GM21390 (cell line): ENCODE data around the gene KAZALD1.
"Not testable (repeated sequence)": the region's sequence is repeated elsewhere in the genome, so short reads cannot be mapped to it uniquely, and the experiment has no call there.

Source experiments
- ATAC-seq: cut with Tn5 transposase; IDR thresholded peaks from one replicate; pipeline ENCODE4 v1.9.1; 2021; ENCODE audit not compliant: unreplicated experiment

The KAZALD1 gene

DNA sequence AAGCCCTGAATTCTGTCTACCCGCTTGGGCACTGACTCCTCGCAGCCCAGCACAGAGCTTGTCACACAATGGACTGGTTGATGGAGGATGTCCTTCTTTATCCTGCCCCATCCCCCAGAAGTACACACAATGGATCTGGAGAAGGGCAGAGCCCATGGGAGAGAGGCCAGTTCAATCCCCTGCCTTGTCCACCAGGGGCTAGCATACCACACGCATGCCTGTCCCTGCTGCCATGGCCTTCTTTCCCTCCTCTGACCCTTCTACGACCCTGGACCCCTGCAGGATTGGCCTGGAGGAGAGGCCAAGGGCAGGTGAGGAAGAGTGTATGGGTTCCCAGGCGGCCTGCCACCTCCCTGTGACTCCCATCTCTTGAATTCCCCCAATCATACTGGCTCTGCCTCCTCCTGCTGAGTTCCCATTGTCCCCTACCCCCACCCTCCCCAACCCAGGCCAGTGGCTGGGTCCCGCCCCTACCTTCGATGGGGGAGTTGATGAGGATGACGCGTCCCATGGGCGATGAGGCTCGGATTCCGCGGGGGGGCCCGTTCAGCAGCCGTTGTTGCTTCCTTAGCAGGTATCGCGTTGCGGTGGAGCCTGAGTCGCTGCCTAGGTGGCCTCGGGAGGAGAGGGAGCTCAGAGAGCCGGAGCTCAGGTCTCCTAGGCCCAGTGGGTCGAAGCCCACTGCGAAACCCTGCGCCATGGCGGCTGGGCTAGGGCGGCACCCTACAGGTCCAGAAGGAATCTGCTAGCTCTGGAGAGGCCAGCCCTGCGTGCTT, 32.1 kb upstream of the KAZALD1 start:
- ATAC-seq, result no peak

DNA sequence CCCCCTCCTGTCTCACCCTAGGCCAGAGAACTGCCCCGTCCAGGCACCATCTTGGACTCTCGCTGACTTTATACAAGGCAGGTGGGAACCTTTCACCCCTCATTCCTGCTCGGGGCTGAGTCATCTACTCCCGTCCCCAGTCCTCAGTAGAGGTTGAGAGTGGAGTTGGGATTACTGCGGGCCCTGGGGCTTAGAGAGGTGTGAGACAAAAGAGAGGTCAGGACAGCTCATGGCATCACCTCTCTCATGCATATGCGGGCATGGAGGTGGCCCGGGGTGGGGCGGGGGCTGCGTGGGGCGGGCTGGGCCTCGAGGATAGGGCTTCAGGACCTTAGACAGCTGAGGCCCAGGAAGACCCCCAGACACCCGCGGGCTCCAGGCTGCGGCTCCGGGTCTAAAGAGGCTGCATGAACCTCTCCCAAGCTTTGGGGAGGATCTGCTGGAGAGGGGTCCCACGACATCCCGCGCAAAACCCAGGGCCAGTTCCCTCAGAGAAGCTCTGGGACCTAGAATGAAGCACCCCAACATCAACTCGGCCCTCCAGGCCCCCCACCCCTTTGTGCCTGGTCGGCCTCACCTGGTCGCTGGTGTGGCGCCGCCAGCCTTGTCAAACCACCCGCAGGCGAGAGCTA, 31.2 kb upstream of the KAZALD1 start:
- no peak for ATAC-seq

DNA sequence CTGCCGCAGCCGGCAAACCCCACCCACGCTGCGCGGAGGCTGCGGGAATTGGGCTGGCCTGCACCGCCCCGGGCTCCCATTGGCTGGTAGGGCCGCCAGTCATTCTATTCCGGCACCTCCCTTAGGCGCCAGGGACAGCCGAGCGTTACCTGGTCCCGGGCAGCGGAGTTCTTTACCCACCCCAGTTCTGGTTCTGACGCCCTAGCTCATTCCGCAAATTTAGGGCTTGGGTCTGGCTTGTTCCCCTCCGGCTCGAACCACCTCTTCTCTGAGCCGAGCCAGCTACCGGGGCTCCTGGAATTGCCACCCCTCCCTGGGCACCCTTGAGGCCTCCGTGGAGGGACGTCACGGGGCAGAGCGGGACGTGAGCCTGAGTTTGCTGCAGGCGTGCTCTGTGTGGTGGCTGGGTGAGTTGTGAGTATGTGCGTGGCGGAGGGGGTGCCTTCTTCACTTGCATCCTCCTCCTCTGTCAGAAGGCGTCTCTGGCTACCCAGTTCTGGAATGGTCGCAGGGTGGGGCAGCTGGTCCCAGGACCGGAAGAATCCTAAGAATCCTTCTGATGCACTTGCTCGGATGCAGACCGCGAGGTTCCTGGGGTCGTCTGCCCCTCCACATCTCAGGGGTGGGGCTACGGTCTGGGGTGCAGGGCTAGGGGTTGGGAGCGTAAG, 30.5 kb upstream of the KAZALD1 start, which contains the start of the genes PDZD7 and SFXN3:
TSS of gene PDZD7 (minus strand) at position 2 of the 668 bp plus-strand sequence. CDS start 910 bp downstream, outside the sequence.
TSS of gene SFXN3 (plus strand) at position 107 of the 668 bp plus-strand sequence. CDS start 3,461 bp downstream, outside the sequence.
- ATAC-seq, result peak; percentile 94

DNA sequence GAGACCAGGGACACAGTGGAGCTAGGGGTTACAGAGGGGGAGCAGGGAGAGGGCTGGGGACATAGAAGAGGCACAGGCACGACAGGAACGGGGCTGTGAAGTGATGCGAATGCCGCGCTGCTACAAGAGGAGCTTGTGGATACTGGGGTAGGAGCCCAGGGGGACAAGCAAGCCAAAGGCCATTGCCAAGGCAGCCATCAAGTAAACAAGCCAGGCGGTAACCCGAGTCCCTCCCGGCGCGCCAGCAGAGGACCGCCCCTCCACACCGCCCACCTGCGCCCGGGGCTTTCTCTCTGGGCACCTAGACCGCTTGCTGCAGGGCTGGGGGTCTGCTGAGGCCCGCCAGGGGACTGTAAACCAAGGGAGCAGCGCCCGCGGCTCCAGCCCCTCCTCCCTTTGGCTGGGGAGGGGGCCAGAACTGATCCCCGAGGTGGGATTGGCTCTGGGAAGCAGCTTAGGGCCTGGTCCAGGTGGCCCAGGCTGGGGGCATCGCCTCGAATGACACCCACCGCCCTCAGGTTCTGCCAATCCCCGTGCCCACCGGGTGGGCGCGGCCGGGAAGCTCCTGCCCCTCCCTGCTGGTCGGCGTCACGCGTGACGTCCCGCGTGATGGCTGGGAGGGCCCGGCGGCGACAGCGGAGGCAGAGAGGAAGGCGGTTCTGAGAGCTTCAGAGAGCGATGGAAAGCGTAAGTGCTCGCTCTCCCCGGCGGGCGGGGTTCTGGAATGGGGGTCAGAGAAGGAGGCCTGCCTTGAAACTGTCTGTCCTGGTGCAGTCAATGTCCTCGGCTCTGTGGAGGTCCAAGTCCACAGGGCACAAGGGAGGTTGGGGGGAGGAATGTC, 29.8 kb upstream of the KAZALD1 start:
- no peak for ATAC-seq

DNA sequence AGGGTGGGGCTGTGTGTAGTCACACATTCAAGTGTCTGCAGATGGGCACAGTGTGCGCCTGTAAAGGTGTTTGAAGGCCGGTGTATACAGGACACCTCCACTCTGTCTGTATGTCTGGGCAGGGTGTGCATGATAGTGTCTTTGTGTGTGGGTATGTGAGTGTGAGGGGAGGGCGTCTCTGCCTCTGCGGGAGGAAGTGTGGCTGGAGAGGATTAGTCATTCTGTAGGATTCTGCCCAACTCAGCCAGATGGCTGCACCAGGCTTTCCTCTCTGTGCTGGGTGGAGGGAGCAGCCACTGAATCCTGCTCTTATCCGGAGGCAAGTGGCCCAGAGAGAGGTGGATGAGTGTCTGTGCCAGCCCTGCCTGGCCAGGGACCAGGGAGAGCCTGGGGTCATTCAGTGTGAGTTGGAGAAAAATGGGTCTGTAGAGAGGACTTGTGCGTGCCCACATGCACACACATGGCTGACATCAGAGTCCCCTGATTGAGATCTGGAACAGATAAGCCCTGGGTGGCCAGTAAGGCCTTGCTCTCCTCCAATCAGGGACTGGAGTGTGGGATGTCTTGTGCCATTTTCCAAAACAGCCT, 29.1 kb upstream of the KAZALD1 start:
- no peak for ATAC-seq

DNA sequence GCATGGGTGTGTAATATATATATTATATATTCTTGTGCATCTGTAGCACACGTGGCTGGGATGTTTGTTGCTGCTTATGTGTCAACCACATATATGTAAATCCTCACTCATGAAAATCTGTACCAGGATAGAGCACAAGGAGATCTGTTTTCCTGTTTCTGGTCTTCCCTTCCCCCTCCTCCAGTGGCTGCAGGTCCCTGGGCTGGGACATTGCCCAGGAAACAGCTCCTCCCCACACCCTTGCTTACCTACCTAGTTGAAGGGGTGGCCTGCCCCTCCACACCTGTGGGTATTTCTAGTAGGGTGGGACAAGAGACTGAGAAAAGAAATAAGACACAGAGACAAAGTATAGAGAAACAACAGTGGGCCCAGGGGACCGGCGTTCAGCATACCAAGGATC, 28.5 kb upstream of the KAZALD1 start:
- no peak for ATAC-seq

DNA sequence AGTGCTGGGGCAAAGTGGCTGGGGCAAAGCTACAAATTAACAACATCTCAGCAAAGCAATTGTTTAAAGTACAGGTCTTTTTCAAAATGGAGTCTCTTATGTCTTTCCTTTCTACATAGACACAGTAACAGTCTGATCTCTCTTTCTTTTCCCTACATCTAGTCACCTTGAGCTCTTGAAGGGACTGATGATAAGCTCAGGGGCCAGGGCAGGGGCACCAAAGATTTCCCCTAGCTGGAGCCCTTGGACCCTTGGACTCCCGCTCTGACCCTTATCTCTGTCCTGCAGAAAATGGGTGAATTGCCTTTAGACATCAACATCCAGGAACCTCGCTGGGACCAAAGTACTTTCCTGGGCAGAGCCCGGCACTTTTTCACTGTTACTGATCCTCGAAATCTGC, 27.4 kb upstream of the KAZALD1 start:
- not testable (repeated sequence) for ATAC-seq

DNA sequence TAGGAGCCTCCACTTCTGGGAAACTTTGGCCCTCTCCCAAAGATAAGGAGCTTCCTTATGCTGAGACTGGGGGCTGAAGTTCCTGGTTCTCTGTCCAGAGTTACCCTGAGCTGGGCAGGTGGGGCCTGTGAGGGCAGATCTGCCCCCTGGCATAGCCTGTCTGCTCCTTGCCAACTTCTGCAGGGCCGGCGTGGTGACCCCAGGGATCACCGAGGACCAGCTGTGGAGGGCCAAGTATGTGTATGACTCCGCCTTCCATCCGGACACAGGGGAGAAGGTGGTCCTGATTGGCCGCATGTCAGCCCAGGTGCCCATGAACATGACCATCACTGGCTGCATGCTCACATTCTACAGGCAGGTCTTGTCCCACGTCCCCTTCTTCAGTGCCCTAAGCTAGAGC, 26.5 kb upstream of the KAZALD1 start:
- no peak for ATAC-seq

DNA sequence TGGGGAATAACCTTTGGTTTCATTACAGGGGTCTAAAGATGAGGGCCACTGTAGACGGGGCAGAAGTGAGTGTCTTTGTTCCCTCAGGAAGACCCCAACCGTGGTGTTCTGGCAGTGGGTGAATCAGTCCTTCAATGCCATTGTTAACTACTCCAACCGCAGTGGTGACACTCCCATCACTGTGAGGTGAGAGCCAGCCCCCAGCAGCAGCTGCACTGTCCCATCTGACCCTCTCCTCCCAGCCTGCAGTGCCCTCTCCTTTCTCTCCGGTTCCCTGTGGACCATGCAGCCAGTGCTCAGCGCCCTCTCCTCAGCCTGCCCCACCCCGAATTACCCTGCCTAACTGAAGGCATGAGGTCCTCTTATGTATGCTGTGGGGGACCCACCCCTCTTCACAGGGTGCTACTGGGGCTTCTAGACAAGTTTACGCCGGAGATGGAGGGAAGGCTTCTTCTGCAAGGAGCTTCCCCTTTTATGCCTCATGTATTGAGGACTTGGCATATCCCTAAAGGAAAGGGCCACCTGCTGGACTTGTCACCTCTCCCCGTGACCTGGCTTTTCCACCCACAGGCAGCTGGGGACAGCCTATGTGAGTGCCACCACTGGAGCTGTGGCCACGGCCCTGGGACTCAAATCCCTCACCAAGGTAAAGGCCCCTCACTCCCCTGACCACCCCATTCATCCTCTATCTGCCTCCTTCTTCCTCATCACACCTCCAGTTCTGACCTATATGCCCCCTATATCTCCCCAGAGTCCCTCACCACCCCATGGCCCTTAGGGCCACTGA, 25.7 kb upstream of the KAZALD1 start:
- ATAC-seq, result no peak

DNA sequence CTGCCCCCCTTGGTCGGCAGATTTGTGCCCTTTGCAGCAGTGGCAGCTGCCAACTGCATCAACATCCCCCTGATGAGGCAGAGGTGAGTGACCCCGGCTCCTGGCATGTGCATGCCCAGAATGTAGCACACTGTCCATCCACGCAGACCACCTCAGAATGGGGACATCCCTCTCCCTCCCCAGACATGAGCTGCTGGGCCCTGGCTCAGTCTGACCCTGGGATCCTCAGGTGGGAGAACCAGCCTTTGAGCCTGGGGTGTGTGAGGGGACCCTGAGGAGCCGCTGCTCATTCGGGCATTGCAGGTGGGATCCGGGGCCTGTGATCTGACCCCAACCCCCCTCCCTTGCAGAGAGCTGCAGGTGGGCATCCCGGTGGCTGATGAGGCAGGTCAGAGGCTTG, 25.1 kb upstream of the KAZALD1 start:
- ATAC-seq, result no peak

DNA sequence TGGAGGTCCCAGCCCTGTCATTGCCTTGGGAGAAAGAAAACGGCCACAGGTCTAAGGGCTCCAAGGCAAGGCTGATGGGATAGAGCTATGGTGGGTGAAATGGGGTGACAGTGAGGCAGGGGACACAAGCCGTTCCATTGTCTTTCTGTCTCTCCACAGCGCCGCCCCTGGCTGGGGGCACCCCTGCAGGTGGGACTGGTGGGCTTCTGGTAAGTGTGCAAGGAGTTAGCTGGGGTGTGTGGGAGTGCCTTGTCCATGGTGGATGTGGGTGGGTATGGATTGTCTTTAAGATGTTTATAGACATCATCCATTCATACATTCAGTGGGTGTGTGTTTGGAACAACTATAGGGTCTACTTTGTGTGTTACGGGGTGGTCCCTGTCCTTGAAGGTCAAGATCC, 23.3 kb upstream of the KAZALD1 start:
- no peak for ATAC-seq

DNA sequence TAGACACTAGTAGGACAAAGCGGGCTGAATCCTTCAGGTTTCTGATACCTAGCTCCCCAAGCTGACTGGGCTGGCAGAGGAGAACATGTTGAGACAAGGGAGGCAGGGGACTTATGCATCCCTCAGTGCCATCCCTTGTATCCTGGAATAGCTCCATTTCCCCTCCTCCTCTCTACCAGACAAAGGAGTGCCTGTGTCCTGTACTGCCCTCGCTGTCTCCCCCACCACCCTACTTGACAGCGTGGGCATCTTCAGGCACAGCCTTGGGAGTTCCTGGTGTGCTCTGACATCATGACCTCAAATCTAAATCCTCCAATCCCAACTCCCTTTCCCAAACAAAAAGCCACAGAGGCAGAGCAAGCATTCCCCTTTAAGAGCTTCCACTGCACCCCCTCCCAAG, 21.7 kb upstream of the KAZALD1 start:
- no peak for ATAC-seq

DNA sequence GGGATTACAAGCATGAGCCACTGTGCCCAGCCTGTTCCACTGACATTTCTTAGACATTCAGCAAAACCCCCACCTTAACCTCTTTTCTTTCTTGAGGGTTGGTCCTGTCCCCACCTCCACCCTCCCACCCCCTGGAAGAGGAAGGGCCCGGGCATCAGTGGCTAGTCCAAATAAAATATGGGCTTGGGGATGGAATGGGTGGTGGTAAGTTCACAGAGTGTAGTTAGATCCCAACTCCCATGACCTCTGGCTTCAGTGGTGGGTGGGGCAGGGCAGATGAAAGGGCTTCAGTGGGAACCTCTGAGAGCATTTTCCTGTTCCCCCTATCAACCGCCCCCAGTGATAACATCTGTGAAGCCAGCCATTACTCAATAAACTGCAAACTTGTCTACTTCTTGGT, 20.9 kb upstream of the KAZALD1 start:
- no peak for ATAC-seq

DNA sequence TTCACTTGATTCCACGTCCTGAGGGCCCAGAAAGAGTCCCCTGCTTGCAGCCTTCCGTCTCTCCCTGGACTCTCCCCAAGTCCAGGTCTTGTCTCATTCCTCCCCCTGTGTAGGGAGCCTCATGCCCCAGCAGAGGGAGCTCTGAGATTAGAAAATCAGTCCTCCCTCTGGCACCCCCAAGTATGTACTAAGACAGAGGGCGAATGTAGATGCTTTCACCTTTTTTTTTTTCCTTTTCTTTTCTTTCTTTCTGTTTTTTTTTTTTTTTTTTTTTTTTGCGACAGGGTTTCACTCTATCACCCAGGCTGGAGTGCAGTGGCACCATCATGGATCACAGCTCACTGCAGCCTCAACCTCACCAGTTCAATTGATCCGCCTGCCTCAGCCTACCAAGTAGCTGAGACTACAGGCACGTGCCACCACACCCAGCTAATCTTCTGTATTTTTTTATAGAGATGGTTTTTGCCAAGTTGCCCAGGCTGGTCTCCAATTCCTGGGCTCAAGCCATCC, 20.5 kb upstream of the KAZALD1 start:
- peak; percentile 59 for ATAC-seq

DNA sequence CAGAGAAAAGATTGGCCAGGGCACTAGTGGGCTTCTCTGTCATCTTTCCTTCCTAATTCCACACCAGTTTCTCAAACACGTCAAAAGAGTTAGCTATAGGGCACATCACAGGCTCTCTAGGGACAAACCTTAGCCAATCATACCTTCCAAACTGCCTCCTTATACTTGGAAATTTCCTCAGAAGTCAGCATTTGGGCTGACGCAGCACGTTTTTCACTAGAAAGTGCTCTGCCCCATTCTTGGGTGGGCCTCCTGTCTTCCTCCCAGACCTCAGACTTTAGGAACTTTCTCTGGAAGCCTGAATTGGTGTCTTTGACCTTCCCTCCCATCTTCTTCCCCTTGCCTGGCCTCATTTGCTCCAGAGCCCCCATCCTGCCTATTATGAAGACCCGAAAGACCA, 19.7 kb upstream of the KAZALD1 start:
- ATAC-seq, result no peak

DNA sequence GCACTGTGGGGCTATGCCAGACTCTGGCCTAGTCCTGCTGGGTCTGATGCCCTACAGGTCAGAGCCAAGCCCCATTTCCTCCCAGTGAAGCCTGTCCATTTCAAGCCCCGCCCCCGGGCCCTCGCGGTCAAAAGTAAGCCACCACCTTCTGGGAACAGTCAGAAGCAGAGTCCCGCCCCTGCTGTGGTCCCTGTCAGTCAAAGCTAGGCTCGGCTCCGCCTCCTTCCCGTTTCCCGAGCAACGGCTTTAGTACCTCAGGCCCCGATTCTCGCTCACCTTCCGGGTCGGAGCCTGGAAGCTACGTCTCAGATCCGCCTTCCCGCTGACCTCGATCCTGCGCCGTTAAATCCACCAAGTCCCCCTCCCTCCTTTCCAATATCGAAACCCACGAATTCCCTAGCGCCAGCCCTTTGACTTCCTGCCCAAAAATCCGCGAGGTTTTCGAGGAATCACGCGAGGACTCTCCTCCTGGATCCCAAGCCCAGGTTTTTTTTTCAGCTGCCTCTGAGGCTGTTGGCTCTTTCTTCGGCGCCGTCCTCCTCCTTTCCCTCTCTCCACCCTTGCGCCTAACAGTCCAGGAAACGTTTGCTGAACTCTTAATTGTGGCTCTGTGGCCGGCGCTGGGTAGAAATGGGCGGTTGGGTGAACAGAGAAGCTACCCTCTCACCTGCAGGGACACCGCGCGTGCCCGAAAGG, 19.0 kb upstream of the KAZALD1 start:
- ATAC-seq, result peak; percentile 96

DNA sequence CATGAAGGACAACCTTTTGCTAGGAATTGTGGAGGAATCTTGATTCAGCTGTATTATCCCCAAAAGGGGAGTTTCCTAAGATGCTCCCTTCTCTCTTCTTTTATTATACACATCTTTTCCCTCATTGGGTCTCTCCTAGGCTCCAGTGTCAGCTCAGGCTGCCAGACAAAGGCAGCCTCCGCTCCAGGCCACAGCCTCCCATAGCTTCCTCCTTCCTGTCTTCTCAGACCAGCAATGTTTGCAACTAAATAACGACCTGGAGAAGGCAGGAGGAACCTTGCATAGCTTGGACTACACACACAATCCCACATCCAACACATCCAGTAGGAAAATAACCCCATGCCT, 18.5 kb upstream of the KAZALD1 start:
- no peak for ATAC-seq

DNA sequence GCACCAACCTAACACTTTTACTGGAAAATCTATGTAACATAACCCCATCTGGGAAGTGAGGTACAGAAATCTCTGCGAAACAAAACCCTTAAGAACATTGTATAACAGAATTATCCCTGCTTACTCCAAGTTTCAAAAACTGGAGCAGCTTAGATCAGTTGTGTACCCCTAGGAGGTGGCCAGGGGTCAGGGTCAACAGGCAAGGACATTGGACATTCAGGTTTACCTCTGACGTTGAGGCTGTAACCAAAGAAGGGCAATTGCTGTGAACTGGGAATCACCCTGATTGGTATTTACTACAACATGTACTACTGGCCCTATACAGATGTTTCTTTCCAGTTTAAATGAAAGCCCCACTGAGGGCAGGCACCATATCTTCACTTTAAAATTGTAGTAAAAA, 17.7 kb upstream of the KAZALD1 start:
- ATAC-seq, result no peak
